ENCODE results near the gene CD80. TPM values are rescaled to one million over a fixed set of nuclear protein-coding genes. Genes with fewer than 3 reads are reported as not detected.

The CD80 gene
- total and polyA plus RNA-seq, 10 of the 15 experiments (the other 5 are each of a cell fraction or from before 2014, with no cell fraction given): 41.4 to 137 (median 58.1) TPM

DNA sequence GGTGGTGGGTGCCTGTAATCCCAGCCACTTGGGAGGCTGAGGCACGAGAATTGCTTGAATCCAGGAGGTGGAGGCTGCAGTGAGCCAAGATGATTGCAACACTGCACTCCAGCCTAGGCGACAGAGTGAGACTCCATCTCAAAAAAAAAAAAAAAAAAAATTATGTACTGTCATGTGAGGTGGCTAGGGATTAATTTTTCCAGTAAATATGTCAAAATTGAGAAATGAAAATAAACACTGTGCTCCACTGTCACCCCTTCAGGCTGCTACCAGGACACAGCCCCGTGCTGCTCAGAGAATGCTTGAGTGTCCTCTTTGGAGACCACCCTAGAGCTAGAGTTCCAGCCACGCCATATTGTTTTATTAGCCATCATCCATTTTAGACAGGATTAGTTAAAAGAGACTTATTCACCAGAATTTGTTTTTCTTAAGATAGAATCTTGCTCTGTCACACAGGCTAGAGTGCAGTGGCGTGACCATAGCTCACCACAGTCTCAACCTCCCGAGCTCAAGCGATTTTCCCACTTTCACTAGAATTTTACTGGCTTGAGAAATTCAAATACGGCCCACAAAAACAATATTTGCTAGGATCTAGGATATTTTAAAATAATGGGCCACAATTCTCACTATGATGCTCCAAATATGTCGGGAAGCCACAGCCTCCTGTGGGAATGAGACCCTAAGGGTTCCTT lies 642 bp downstream of the CD80 start:
- H3K4me2 ChIP-seq (ENCODE audit: control insufficient read depth, insufficient read depth): peak overlapping the region; percentile 98
- H3K27me3 ChIP-seq (replicated peaks in 1 of 2; ENCODE audit: control insufficient read depth in 2 of 2, insufficient read depth in 2 of 2, low read length in 1 of 2): no peaks in the 10 kb centered on the region
- peak overlapping the region; percentile 99 for H3K9ac ChIP-seq (ENCODE audit: control insufficient read depth, insufficient read depth, low read length)
- H3K9me3 ChIP-seq (replicated peaks; ENCODE audit: control insufficient read depth, insufficient read depth, low read length): peaks cover 2% of the 10 kb centered on the region; the same call in 1 of the 3 replicates
- peak; percentile 3 for ATAC-seq
- ChIA-PET RAD21 (ENCODE audit: unreplicated experiment) (interaction anchor here (0.7 to 11.9 kb wide), 22 partner anchors 8 to 318 kb away, joined by 3 to 239 read pairs (median 5); partner anchors contain the start of genes B4GALT4, COX17, PLA1A and TMEM39A), POLR2A (interaction anchor here (0.7 to 6.4 kb wide), 15 partner anchors 9 to 131 kb away, joined by 3 to 104 read pairs (median 6); partner anchors contain the start of genes ADPRH, COX17, PLA1A and TIMMDC1), CTCF (interaction anchor here (0.5 to 6.0 kb wide), 27 partner anchors 9 to 676 kb away, joined by 3 to 60 read pairs (median 5); partner anchors contain the start of genes ARHGAP31, COX17, TIMMDC1 and TMEM39A), SMC1A (ENCODE audit: uncharacterized antibody, unreplicated experiment) (interaction anchor here (0.9 to 8.9 kb wide), 26 partner anchors 8 to 285 kb away, joined by 3 to 151 read pairs (median 5); partner anchors contain the start of genes ADPRH, COX17 and PLA1A)
- BruUV-seq (replicated peaks): TSS peak; percentile 48
- no peak for FAIRE-seq
- H2AFZ ChIP-seq (ENCODE audit: control insufficient read depth, low read depth, low read length): peak overlapping the region; percentile 67
- intact Hi-C loops (cut with micrococcal nuclease; ENCODE audit: unreplicated experiment): loop anchor here (1.0 to 10.0 kb wide), 7 partner anchors 60 to 536 kb away; partner anchors contain the start of genes COX17, GSK3B, POGLUT1 and TIMMDC1
- peaks cover 87% of the 10 kb centered on the region for H3K79me2 ChIP-seq (ENCODE audit: control insufficient read depth, insufficient read depth, low read length)
- H3K27ac ChIP-seq (ENCODE audit: control insufficient read depth, insufficient read depth): peak overlapping the region; percentile 98
- peaks cover 0 to 3% of the 10 kb centered on the region in 2 experiments; a peak in 1 of 4 replicates for H3K36me3 ChIP-seq (ENCODE audit: control insufficient read depth in 2 of 2, insufficient read depth in 2 of 2, low read length in 1 of 2)
- peaks cover 27% of the 10 kb centered on the region for H3K4me1 ChIP-seq (ENCODE audit: control insufficient read depth, insufficient read depth, low read length)
- peak overlapping the region; percentile 76 for H3K4me3 ChIP-seq
- under 1% methylated on average over 8 of the region's 9 CpGs for WGBS (ENCODE audit: insufficient coverage, insufficient replicate concordance, low lambda C conversion rate, missing lambda C conversion rate)
- DNase-seq (ENCODE audit: low read depth, low spot score): no peak
- in situ Hi-C loops (cut with MboI): no loop called here
- no peaks in the 10 kb centered on the region for H4K20me1 ChIP-seq (ENCODE audit: control insufficient read depth, insufficient read depth)
- TF ChIP-seq NFIC (IDR thresholded peaks at IDR 0.05; ENCODE audit: low read depth, low read length): no peak
- TF ChIP-seq SMC3 (IDR thresholded peaks at IDR 0.05; ENCODE audit: borderline replicate concordance, low read length): no peak
- no peak for TF ChIP-seq CHD4 (IDR thresholded peaks at IDR 0.05)
- TF ChIP-seq, protein P1, sequence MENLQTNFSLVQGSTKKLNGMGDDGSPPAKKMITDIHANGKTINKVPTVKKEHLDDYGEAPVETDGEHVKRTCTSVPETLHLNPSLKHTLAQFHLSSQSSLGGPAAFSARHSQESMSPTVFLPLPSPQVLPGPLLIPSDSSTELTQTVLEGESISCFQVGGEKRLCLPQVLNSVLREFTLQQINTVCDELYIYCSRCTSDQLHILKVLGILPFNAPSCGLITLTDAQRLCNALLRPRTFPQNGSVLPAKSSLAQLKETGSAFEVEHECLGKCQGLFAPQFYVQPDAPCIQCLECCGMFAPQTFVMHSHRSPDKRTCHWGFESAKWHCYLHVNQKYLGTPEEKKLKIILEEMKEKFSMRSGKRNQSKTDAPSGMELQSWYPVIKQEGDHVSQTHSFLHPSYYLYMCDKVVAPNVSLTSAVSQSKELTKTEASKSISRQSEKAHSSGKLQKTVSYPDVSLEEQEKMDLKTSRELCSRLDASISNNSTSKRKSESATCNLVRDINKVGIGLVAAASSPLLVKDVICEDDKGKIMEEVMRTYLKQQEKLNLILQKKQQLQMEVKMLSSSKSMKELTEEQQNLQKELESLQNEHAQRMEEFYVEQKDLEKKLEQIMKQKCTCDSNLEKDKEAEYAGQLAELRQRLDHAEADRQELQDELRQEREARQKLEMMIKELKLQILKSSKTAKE (IDR thresholded peaks at IDR 0.05; ENCODE audit: low read depth, poor library complexity, severe bottlenecking): no peak
- no peak for TF ChIP-seq SUPT20H (IDR thresholded peaks at IDR 0.05; ENCODE audit: borderline replicate concordance, control insufficient read depth, low read depth, low read length)
- no peak for TF ChIP-seq CHD2 (IDR thresholded peaks at IDR 0.05; ENCODE audit: borderline replicate concordance, low read depth, low read length)
- 0 out of 2 replicates have a peak, but pooled peaks have one; percentile 18 for TF ChIP-seq RCOR1 (conservative IDR thresholded peaks at IDR 0.05; ENCODE audit: low read depth, low read length)
- TF ChIP-seq POU2F2 (IDR thresholded peaks at IDR 0.05; ENCODE audit: borderline replicate concordance, low read depth, low read length): 0 out of 3 replicates have a peak, but pooled peaks have one; percentile 7
- TF ChIP-seq MXI1 (IDR thresholded peaks at IDR 0.05; ENCODE audit: low read depth, low read length): 0 out of 2 replicates have a peak, but pooled peaks have one; percentile 55
- peak in 1 of 2 experiments; percentile 1; a peak in 2 of 4 replicates for TF ChIP-seq IKZF2 (IDR thresholded peaks at IDR 0.05)
- TF ChIP-seq MEF2A (IDR thresholded peaks at IDR 0.05; ENCODE audit: insufficient read depth, low read depth, low read length): no peak
- TF ChIP-seq SRF (IDR thresholded peaks at IDR 0.05; ENCODE audit: low read depth in 2 of 2, low read length in 2 of 2): no peak
- TF ChIP-seq PAX5 (IDR thresholded peaks at IDR 0.05; ENCODE audit: borderline replicate concordance, low read depth, low read length): peak; percentile 63; the same call in 1 of the 2 replicates
- peak; percentile 89 for TF ChIP-seq YY1 (IDR thresholded peaks at IDR 0.05; ENCODE audit: low read depth, low read length)
- TF ChIP-seq TAF1 (IDR thresholded peaks at IDR 0.05; ENCODE audit: borderline replicate concordance, low read depth, low read length): 0 out of 2 replicates have a peak, but pooled peaks have one; percentile 16
- TF ChIP-seq, protein P2, sequence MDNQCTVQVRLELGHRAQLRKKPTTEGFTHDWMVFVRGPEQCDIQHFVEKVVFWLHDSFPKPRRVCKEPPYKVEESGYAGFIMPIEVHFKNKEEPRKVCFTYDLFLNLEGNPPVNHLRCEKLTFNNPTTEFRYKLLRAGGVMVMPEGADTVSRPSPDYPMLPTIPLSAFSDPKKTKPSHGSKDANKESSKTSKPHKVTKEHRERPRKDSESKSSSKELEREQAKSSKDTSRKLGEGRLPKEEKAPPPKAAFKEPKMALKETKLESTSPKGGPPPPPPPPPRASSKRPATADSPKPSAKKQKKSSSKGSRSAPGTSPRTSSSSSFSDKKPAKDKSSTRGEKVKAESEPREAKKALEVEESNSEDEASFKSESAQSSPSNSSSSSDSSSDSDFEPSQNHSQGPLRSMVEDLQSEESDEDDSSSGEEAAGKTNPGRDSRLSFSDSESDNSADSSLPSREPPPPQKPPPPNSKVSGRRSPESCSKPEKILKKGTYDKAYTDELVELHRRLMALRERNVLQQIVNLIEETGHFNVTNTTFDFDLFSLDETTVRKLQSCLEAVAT (IDR thresholded peaks at IDR 0.05): peak; percentile 63
- TF ChIP-seq, protein P3, sequence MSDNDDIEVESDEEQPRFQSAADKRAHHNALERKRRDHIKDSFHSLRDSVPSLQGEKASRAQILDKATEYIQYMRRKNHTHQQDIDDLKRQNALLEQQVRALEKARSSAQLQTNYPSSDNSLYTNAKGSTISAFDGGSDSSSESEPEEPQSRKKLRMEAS (IDR thresholded peaks at IDR 0.05; ENCODE audit: low read depth, low read length): no peak
- TF ChIP-seq CREB1 (IDR thresholded peaks at IDR 0.05; ENCODE audit: low read depth): 0 out of 2 replicates have a peak, but pooled peaks have one; percentile 25
- TF ChIP-seq MEF2B (IDR thresholded peaks at IDR 0.05; ENCODE audit: partially characterized antibody, poor library complexity, severe bottlenecking): no peak
